ENCODE results near the gene SLC44A2. TPM values are rescaled to one million over a fixed set of nuclear protein-coding genes. Genes with fewer than 3 reads are reported as not detected.

Gene SLC44A2
- total RNA-seq, 1 donor from 2014 or later, result 162 TPM

Other genes with a start within 250 kb of the SLC44A2 start
- gene TYK2, start 245.0 kb upstream of the SLC44A2 start, total RNA-seq, result 321 and 336 TPM in 2 replicates
- gene CDC37, start 222.0 kb upstream of the SLC44A2 start, total RNA-seq, result 253 and 263 TPM in 2 replicates
- gene PDE4A, start 205.0 kb upstream of the SLC44A2 start, total RNA-seq, result 59.3 and 61.9 TPM in 2 replicates
- gene KEAP1, start 122.2 kb upstream of the SLC44A2 start, total RNA-seq, result 91.4 and 97.7 TPM in 2 replicates
- not detected in 2 replicates for gene S1PR5, start 108.1 kb upstream of the SLC44A2 start, total RNA-seq
- 46.4 and 47.2 TPM in 2 replicates for gene ATG4D, start 81.6 kb upstream of the SLC44A2 start, total RNA-seq
- 64.8 and 65.0 TPM in 2 replicates for gene KRI1, start 59.5 kb upstream of the SLC44A2 start, total RNA-seq
- 60.5 and 60.8 TPM in 2 replicates for gene CDKN2D, start 56.6 kb upstream of the SLC44A2 start, total RNA-seq
- gene AP1M2, start 38.2 kb upstream of the SLC44A2 start, total RNA-seq, result not detected in 2 replicates
- 387 and 396 TPM in 2 replicates for gene ILF3, start 28.8 kb downstream of the SLC44A2 start, total RNA-seq
- 52.4 and 58.2 TPM in 2 replicates for gene QTRT1, start 75.9 kb downstream of the SLC44A2 start, total RNA-seq
- gene DNM2, start 92.5 kb downstream of the SLC44A2 start, total RNA-seq, result 374 and 410 TPM in 2 replicates
- gene TMED1, start 210.7 kb downstream of the SLC44A2 start, total RNA-seq, result 12.1 and 14.2 TPM in 2 replicates
- gene C19orf38, start 222.9 kb downstream of the SLC44A2 start, total RNA-seq, result 4.6 and 5.7 TPM in 2 replicates
- 44.2 and 44.6 TPM in 2 replicates for gene CARM1, start 246.0 kb downstream of the SLC44A2 start, total RNA-seq

Measured in T-helper 1 cell treated with Interleukin-12 subunit alpha and Interleukin-12 subunit beta and Interleukin-4 antibody, amounts not matched to agents 30 ng/mL and 1 ng/mL, for 36 hours (primary cell).